K562 (cell line): ENCODE results near the gene GET4. TPM values are rescaled to one million over a fixed set of nuclear protein-coding genes. Genes with fewer than 3 reads are reported as not detected.

Source experiments
- ARNT ChIP-seq, 2 experiments: fragments of 450-650 bp; IDR thresholded peaks; 2 replicates each; pipeline ENCODE4 v1.6.1; 2016; ENCODE audit warnings: mild to moderate bottlenecking in 1 of 2
- KAT2B ChIP-seq: IDR thresholded peaks from one replicate; pipeline ENCODE4 v1.6.1; 2012; ENCODE audit warnings: low read depth, mild to moderate bottlenecking, control low read depth, inconsistent platforms, low read length, moderate library complexity
- NFYB ChIP-seq: IDR thresholded peaks from 2 replicates; pipeline ENCODE4 v1.6.1; 2011; ENCODE audit warnings: mild to moderate bottlenecking, moderate library complexity; ENCODE audit not compliant: insufficient read length; ENCODE audit errors: extremely low read depth
- polyA plus RNA-seq, 8 experiments: library from polyadenylated mRNA; depleted of rRNA in 4 of 8; stranded (reverse) in 5 of 8; unstranded in 3 of 8; fragments of >200 nt; fragmentation: Nextera tagmentation in 2 of 8; fragmentation: Illumina TruSeq in 1 of 8; extraction: Ambion mirVana in 2 of 8; extraction: Trizol in 1 of 8; gene quantifications; 2 replicates each; pipeline versions ENCODE4 v1.2.1 to v1.2.3, GENCODE V29; 2011 to 2014; ENCODE audit warnings: inconsistent platforms in 1 of 8, missing spikeins in 1 of 8
- total RNA-seq, 7 experiments: library from RNA; depleted of rRNA in 6 of 7; stranded (reverse); fragments of >200 nt in 6 of 7; fragmentation: Illumina TruSeq in 2 of 7; extraction: Trizol in 2 of 7; gene quantifications; 2 replicates each; pipeline versions ENCODE4 v1.2.1 to v1.2.3, GENCODE V29; 2011 to 2021; ENCODE audit warnings: low replicate concordance in 1 of 7
- TF ChIP-seq, protein P1 (sequence below): fragments of 200-800 bp; sonication (Bioruptor generic); IDR thresholded peaks from 2 replicates; pipeline ENCODE4 v1.6.1; 2016; ENCODE audit warnings: missing genetic modification characterization, missing compliant biosample characterization
- TF ChIP-seq, protein P2 (sequence below): fragments of 450-650 bp; IDR thresholded peaks from 2 replicates; pipeline ENCODE4 v1.7.0; 2016; ENCODE audit warnings: borderline replicate concordance

Gene GET4
- total and polyA plus RNA-seq, 9 of the 15 experiments (the other 6 are each of a cell fraction or from before 2014, with no cell fraction given), result 0.99 to 122 (median 40.4) TPM

DNA sequence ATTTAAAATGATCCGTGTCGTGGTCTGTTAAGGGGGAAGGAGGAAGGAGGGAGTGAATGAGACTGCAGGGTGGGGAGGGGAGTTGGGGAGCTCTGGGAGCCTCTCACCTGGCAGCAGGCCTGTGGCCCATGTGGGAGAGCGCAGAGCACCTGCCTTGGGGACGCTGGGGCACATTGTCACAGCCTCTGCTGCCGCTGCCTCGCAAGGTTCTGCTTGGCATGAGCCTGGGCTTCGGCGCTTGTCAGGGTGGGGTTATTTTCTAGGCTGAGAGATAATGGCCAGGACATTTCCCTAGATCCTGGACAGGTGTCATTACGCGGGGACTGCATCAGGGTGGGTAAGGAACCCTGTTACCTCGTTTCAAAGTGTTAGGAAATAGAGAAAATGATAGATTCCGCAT, 46.3 kb upstream of the GET4 start (continued):
- TF ChIP-seq, protein P1, sequence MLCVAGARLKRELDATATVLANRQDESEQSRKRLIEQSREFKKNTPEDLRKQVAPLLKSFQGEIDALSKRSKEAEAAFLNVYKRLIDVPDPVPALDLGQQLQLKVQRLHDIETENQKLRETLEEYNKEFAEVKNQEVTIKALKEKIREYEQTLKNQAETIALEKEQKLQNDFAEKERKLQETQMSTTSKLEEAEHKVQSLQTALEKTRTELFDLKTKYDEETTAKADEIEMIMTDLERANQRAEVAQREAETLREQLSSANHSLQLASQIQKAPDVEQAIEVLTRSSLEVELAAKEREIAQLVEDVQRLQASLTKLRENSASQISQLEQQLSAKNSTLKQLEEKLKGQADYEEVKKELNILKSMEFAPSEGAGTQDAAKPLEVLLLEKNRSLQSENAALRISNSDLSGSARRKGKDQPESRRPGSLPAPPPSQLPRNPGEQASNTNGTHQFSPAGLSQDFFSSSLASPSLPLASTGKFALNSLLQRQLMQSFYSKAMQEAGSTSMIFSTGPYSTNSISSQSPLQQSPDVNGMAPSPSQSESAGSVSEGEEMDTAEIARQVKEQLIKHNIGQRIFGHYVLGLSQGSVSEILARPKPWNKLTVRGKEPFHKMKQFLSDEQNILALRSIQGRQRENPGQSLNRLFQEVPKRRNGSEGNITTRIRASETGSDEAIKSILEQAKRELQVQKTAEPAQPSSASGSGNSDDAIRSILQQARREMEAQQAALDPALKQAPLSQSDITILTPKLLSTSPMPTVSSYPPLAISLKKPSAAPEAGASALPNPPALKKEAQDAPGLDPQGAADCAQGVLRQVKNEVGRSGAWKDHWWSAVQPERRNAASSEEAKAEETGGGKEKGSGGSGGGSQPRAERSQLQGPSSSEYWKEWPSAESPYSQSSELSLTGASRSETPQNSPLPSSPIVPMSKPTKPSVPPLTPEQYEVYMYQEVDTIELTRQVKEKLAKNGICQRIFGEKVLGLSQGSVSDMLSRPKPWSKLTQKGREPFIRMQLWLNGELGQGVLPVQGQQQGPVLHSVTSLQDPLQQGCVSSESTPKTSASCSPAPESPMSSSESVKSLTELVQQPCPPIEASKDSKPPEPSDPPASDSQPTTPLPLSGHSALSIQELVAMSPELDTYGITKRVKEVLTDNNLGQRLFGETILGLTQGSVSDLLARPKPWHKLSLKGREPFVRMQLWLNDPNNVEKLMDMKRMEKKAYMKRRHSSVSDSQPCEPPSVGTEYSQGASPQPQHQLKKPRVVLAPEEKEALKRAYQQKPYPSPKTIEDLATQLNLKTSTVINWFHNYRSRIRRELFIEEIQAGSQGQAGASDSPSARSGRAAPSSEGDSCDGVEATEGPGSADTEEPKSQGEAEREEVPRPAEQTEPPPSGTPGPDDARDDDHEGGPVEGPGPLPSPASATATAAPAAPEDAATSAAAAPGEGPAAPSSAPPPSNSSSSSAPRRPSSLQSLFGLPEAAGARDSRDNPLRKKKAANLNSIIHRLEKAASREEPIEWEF (CRISPR knock-in tag), result no peak
- TF ChIP-seq NFYB (no peak), KAT2B (no peak), ARNT (IDR thresholded peaks at IDR 0.05) (no peak)
- TF ChIP-seq, protein P2, sequence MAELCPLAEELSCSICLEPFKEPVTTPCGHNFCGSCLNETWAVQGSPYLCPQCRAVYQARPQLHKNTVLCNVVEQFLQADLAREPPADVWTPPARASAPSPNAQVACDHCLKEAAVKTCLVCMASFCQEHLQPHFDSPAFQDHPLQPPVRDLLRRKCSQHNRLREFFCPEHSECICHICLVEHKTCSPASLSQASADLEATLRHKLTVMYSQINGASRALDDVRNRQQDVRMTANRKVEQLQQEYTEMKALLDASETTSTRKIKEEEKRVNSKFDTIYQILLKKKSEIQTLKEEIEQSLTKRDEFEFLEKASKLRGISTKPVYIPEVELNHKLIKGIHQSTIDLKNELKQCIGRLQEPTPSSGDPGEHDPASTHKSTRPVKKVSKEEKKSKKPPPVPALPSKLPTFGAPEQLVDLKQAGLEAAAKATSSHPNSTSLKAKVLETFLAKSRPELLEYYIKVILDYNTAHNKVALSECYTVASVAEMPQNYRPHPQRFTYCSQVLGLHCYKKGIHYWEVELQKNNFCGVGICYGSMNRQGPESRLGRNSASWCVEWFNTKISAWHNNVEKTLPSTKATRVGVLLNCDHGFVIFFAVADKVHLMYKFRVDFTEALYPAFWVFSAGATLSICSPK, result no peak
